K562 (cell line): ENCODE measurements around the gene C6orf47.
A peak's percentile ranks its signal among the peaks of the same experiment; 100 is the strongest.

Experiments used
- CC2D1A ChIP-seq: fragments of 450-650 bp; IDR thresholded peaks from 2 replicates; pipeline ENCODE4 v1.6.1; 2017; ENCODE audit warnings: mild to moderate bottlenecking
- CTCF ChIP-seq, 3 experiments: IDR thresholded peaks in 2 of 3; conservative IDR thresholded peaks in 1 of 3; 2 replicates each; pipeline ENCODE4 v1.5.1; 2011 to 2012; ENCODE audit warnings: low read length in 3 of 3, mild to moderate bottlenecking in 3 of 3, control low read depth in 2 of 3, improper control_type of control experiment in 1 of 3, inconsistent platforms in 1 of 3, low read depth in 1 of 3, mixed read lengths in 1 of 3, moderate library complexity in 1 of 3; ENCODE audit not compliant: insufficient read depth in 2 of 3
- FOXK2 ChIP-seq, 2 experiments: fragments of 450-650 bp; IDR thresholded peaks in 1 of 2; conservative IDR thresholded peaks in 1 of 2; 2 replicates each; pipeline ENCODE4 v1.6.1; 2016; ENCODE audit warnings: low read depth in 2 of 2, mild to moderate bottlenecking in 1 of 2
- KDM1A ChIP-seq, 2 experiments: fragments of 450-650 bp; IDR thresholded peaks; 2 replicates each; pipeline ENCODE4 v1.6.1; 2016; ENCODE audit warnings: mild to moderate bottlenecking in 2 of 2
- POLR2A ChIP-seq: fragments of 450-650 bp; conservative IDR thresholded peaks from 2 replicates; pipeline ENCODE4 v1.6.1; 2016
- SMC3 ChIP-seq: conservative IDR thresholded peaks from 2 replicates; pipeline ENCODE4 v1.6.1; 2011; ENCODE audit warnings: low read depth, low read length, improper control_type of control experiment; ENCODE audit not compliant: insufficient read depth
- TARDBP ChIP-seq: fragments of 450-650 bp; IDR thresholded peaks from 2 replicates; pipeline ENCODE4 v1.6.1; 2016
- TBP ChIP-seq: optimal IDR thresholded peaks from 2 replicates; pipeline ENCODE3; 2011; ENCODE audit warnings: low read depth, low read length, improper control_type of control experiment
- YBX1 ChIP-seq: fragments of 450-650 bp; IDR thresholded peaks from 2 replicates; pipeline ENCODE4 v1.7.1; 2016; ENCODE audit warnings: mild to moderate bottlenecking
- ZBTB26 ChIP-seq: fragments of 450-650 bp; formaldehyde crosslinking; IDR thresholded peaks from 2 replicates; pipeline ENCODE4 v1.4.0; 2022; ENCODE audit warnings: missing genetic modification characterization
- ZBTB8A ChIP-seq: fragments of 450-650 bp; IDR thresholded peaks from 2 replicates; pipeline ENCODE4 v1.6.1; 2018; ENCODE audit warnings: mild to moderate bottlenecking, moderate library complexity; ENCODE audit not compliant: partially characterized antibody
- ZHX1 ChIP-seq: fragments of 150-350 bp; conservative IDR thresholded peaks from 2 replicates; pipeline ENCODE4 v1.6.1; 2014; ENCODE audit warnings: low read length
- ZNF274 ChIP-seq: IDR thresholded peaks from 2 replicates; pipeline ENCODE4 v1.6.1; 2011; ENCODE audit warnings: low read depth, mild to moderate bottlenecking, low read length, moderate library complexity, borderline replicate concordance

- TF ChIP-seq ZHX1, result no peak
- no peak for TF ChIP-seq ZBTB8A
- no peak for TF ChIP-seq FOXK2 (conservative IDR thresholded peaks at IDR 0.05 in 1 of 2, IDR thresholded peaks at IDR 0.05 in 1 of 2; ENCODE audit: low read depth in 2 of 2)
- no peak for TF ChIP-seq KDM1A (IDR thresholded peaks at IDR 0.05)
- no peak for TF ChIP-seq CC2D1A
- TF ChIP-seq TBP, result no peak
- TF ChIP-seq POLR2A, result no peak
- no peak for TF ChIP-seq YBX1
- no peak for TF ChIP-seq ZNF274
- TF ChIP-seq CTCF (IDR thresholded peaks at IDR 0.05 in 2 of 3, conservative IDR thresholded peaks at IDR 0.05 in 1 of 3; ENCODE audit: insufficient read depth in 2 of 3, low read depth in 1 of 3, low read length in 3 of 3), result no peak
- no peak for TF ChIP-seq SMC3
- no peak for TF ChIP-seq ZBTB26 (CRISPR knock-in tag)
- TF ChIP-seq TARDBP, result 0 out of 2 replicates have a peak, but pooled peaks have one; percentile 13
Observed at GRCh38 chr6:31681135-31681671, 20.6 kb upstream of the C6orf47 start.
